GF-D8 (cell line): ENCODE results near the gene TBC1D17.

Source experiments
- DNase-seq: peaks from one replicate; lab custom pipeline; 2025; lab: John Stamatoyannopoulos, UW

Gene TBC1D17

GRCh38 chr19:49877879-49878743, 609 bp downstream of the TBC1D17 start:
- DNase-seq, result peak; percentile 81

- no peak for DNase-seq
Observed at GRCh38 chr19:49878744-49879070, 1.2 kb downstream of the TBC1D17 start.

- DNase-seq, result no peak
Observed at GRCh38 chr19:49879243-49879963, 1.9 kb downstream of the TBC1D17 start.

GRCh38 chr19:49880162-49880869, 2.8 kb downstream of the TBC1D17 start:
- no peak for DNase-seq

- DNase-seq, result no peak
Observed at GRCh38 chr19:49881186-49881585, 3.7 kb downstream of the TBC1D17 start.

GRCh38 chr19:49881672-49882394, 4.3 kb downstream of the TBC1D17 start:
- no peak for DNase-seq

GRCh38 chr19:49882643-49883042, 5.1 kb downstream of the TBC1D17 start:
- no peak for DNase-seq

GRCh38 chr19:49883094-49883493, 5.6 kb downstream of the TBC1D17 start:
- no peak for DNase-seq

GRCh38 chr19:49884109-49884508, 6.6 kb downstream of the TBC1D17 start:
- no peak for DNase-seq

GRCh38 chr19:49884760-49885159, 7.3 kb downstream of the TBC1D17 start:
- DNase-seq, result no peak

GRCh38 chr19:49887037-49887664, 9.6 kb downstream of the TBC1D17 start:
- DNase-seq, result no peak

GRCh38 chr19:49887665-49888509, 10.4 kb downstream of the TBC1D17 start:
- no peak for DNase-seq

- no peak for DNase-seq
Observed at GRCh38 chr19:49888510-49888824, 11.0 kb downstream of the TBC1D17 start.

GRCh38 chr19:49889038-49889686, 11.7 kb downstream of the TBC1D17 start:
- no peak for DNase-seq

GRCh38 chr19:49889687-49890348, 12.3 kb downstream of the TBC1D17 start:
- DNase-seq, result peak; percentile 19

GRCh38 chr19:49890349-49891311, 13.1 kb downstream of the TBC1D17 start:
- DNase-seq, result no peak

- DNase-seq, result no peak
Observed at GRCh38 chr19:49891393-49891792, 13.9 kb downstream of the TBC1D17 start.

GRCh38 chr19:49892716-49893115, 15.2 kb downstream of the TBC1D17 start:
- DNase-seq, result no peak
